Activated CD8-positive, alpha-beta memory T cell treated with anti-CD3 and anti-CD28 coated beads, Interleukin-2, amount 50 U/mL, for 1 hour (primary cell): Measurements from ENCODE around the gene TTLL7.

Experiments used
- DNase-seq: peaks from one replicate; pipeline ENCODE4 v3.0.0-alpha.2; 2020; ENCODE audit errors: extremely low read depth

Gene TTLL7

DNA sequence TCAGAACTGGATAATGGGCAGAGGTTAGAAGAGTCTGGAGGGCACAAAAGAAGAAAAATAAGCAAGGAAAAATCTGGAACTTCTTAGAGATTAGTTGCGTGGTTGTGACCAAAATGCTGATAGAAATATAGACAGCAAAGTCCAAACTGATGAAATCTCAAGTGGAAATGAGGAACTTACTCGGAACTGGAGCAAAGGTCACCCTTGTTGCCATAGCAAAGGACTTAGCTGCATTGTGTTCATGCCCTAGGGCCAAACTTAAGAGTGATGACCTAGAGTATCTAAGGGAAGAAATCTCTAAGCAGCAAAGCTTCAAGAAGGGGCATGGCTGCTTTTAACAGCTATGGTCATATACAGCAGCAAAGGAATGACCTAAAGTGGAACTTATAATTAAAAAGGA lies 180.0 kb downstream of the TTLL7 start:
- no peak for DNase-seq

- no peak for DNase-seq
Measured at GRCh38 chr1:83816836-83817235, 182.1 kb downstream of the TTLL7 start.

DNA sequence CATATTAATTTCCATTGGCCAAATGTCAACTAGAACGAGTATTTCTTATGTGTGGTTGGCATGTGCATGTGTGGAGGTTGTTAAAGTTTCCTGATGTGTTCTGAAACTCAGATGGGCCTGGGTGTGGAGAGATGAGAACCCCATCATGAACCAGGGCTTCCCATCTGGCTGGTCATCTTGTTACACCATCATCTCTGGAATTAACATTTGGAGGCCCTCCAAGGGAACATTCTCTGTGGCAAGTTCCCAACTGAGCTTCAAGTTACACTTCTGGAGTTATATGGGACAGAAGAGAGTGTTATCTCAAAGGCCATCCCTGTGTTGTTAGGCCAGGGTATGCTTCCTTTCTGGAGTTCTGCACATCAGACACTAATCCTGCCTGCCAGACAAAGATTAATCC lies 183.6 kb downstream of the TTLL7 start:
- no peak for DNase-seq
